GM18519 (cell line): ENCODE measurements around the gene SGSM1.
"Not testable (repeated sequence)": the region's sequence is repeated elsewhere in the genome, so short reads cannot be mapped to it uniquely, and the experiment has no call there.

Source experiments
- ATAC-seq: cut with Tn5 transposase; IDR thresholded peaks from one replicate; pipeline ENCODE4 v1.9.1; 2021; ENCODE audit warnings: mild to moderate bottlenecking, moderate library complexity; ENCODE audit not compliant: unreplicated experiment, low FRiP score

The SGSM1 gene

GRCh38 chr22:24833881-24834495 is 28.0 kb downstream of the SGSM1 start:
- no peak for ATAC-seq

- ATAC-seq = no peak
Measured at GRCh38 chr22:24834845-24835570, 29.0 kb downstream of the SGSM1 start.

GRCh38 chr22:24836282-24836681 is 30.3 kb downstream of the SGSM1 start:
- ATAC-seq = no peak

- ATAC-seq = not testable (repeated sequence)
Measured at GRCh38 chr22:24837517-24837916, 31.5 kb downstream of the SGSM1 start.

- no peak for ATAC-seq
Measured at GRCh38 chr22:24841261-24841660, 35.2 kb downstream of the SGSM1 start.

- no peak for ATAC-seq
Measured at GRCh38 chr22:24843048-24843447, 37.0 kb downstream of the SGSM1 start.

- ATAC-seq = no peak
Measured at GRCh38 chr22:24845041-24845898, 39.3 kb downstream of the SGSM1 start.

GRCh38 chr22:24847490-24847889 is 41.5 kb downstream of the SGSM1 start:
- no peak for ATAC-seq

GRCh38 chr22:24848559-24849168 is 42.7 kb downstream of the SGSM1 start:
- no peak for ATAC-seq

GRCh38 chr22:24855794-24856193 is 49.8 kb downstream of the SGSM1 start:
- no peak for ATAC-seq

- ATAC-seq = no peak
Measured at GRCh38 chr22:24857576-24857975, 51.6 kb downstream of the SGSM1 start.

GRCh38 chr22:24859587-24859986 is 53.6 kb downstream of the SGSM1 start:
- ATAC-seq = no peak

GRCh38 chr22:24865508-24865907 is 59.5 kb downstream of the SGSM1 start:
- ATAC-seq = no peak

- no peak for ATAC-seq
Measured at GRCh38 chr22:24867323-24868022, 61.5 kb downstream of the SGSM1 start.

GRCh38 chr22:24868979-24869378 is 63.0 kb downstream of the SGSM1 start:
- ATAC-seq = no peak

- no peak for ATAC-seq
Measured at GRCh38 chr22:24871611-24872205, 65.7 kb downstream of the SGSM1 start.

- no peak for ATAC-seq
Measured at GRCh38 chr22:24873226-24873625, 67.2 kb downstream of the SGSM1 start.

GRCh38 chr22:24875862-24876506 is 70.0 kb downstream of the SGSM1 start:
- no peak for ATAC-seq

GRCh38 chr22:24876700-24877099 is 70.7 kb downstream of the SGSM1 start:
- ATAC-seq = no peak
